ENCODE measurements around the gene TCEA2. TPM values are rescaled to one million over a fixed set of nuclear protein-coding genes. Genes with fewer than 3 reads are reported as not detected.
A peak's percentile ranks its signal among the peaks of the same experiment; 100 is the strongest.

Gene TCEA2
- total RNA-seq, 1 donor from 2014 or later: 49.2 TPM

DNA sequence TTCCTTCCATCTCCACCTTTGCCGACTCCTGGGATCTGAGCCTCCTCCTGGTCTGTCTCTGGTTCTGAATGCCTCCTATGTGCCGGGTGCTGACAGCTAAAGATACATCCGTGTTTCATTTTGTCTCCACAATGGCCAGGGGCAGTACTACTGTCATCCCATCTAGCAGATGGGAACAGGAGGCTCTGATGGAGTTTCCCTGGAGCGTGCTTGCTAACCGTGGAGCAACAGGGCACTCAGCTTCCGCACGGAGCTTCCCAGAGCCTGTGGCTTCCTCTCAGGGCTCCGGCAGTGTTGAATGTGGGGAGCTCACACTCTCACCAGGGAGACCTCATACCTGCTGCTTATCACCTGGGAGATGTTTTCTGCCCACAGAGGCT, 56.3 kb downstream of the TCEA2 start:
- ATAC-seq (no peak), DNase-seq (ENCODE audit: low spot score) (peak; percentile 42)

DNA sequence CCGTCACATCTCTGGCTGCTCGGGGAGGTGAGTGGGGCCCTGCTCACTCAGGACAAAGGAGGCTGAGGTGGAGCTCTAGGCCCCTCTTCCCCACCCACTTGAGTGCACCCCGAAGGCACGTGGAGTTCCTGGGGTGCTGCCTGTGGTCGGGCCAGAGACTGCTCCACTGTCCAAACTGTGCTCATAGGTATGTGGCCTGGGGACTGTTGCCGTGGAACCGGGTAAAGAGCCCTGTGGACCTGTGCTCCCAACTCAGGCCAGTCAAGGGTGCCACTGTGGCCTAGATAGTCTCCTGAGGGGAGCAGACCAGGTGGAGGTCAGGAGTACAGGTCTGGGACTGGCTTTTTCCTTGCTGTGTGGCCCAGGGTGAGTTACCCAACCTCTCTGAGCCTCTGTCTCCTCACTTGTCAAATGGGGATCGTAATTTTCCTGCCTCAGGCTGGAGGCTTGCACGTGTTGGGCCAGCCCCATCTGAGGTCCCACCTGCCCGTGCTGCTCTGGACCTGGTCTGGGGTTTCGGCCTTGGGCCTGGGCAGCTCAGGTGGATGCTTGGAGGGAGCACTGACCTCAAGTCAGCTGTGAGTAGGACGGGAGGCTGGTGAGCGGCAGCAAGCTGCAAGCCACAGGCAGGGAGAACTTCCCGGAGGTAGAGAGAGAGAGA, 56.8 kb downstream of the TCEA2 start:
- no peak for DNase-seq (ENCODE audit: low spot score)
- ATAC-seq: no peak

DNA sequence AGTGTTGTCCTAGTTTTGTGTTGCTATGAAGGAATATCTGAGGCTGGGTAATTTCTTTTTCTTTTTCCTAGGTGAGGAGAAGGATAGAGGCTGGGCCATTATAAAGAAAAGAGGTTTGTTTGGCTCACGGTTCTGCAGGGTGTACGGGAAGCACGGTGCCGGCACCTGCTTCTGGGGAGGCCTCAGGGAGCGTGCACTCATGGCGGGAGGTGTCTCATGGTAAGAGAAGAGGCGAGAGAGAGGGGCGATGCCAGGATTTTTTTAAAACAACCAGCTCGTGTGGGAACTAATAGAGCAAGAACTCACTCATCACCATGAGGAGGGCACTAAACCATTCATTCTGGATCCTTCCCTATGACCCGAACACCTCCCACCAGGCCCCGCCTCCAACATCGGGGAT, 58.6 kb downstream of the TCEA2 start:
- ATAC-seq: no peak
- no peak for DNase-seq (ENCODE audit: low spot score)

Other genes with a start within 250 kb of the TCEA2 start
- gene ZBTB46, start 231.9 kb upstream of the TCEA2 start, total RNA-seq: 4.7 TPM
- not detected for gene ABHD16B, start 201.7 kb upstream of the TCEA2 start, total RNA-seq
- 17.3 TPM for gene TPD52L2, start 197.9 kb upstream of the TCEA2 start, total RNA-seq
- gene DNAJC5, start 168.1 kb upstream of the TCEA2 start, total RNA-seq: 17.8 TPM
- 20.2 TPM for gene UCKL1, start 106.8 kb upstream of the TCEA2 start, total RNA-seq
- gene ZNF512B, start 93.3 kb upstream of the TCEA2 start, total RNA-seq: 21.4 TPM
- gene SAMD10, start 83.6 kb upstream of the TCEA2 start, total RNA-seq: 3.5 TPM
- gene PRPF6, start 82.1 kb upstream of the TCEA2 start, total RNA-seq: 24.2 TPM
- 0.68 TPM for gene C20orf204, start 27.0 kb upstream of the TCEA2 start, total RNA-seq
- 8.1 TPM for gene SOX18, start 13.6 kb upstream of the TCEA2 start, total RNA-seq
- gene RGS19, start 16.3 kb downstream of the TCEA2 start, total RNA-seq: 4.6 TPM
- gene OPRL1, start 16.9 kb downstream of the TCEA2 start, total RNA-seq: 0.15 TPM
- not detected for gene LKAAEAR1, start 21.2 kb downstream of the TCEA2 start, total RNA-seq
- gene NPBWR2, start 44.4 kb downstream of the TCEA2 start, total RNA-seq: not detected
- gene MYT1, start 101.3 kb downstream of the TCEA2 start, total RNA-seq: not detected
- gene PCMTD2, start 192.6 kb downstream of the TCEA2 start, total RNA-seq: 29.3 TPM